ENCODE data around the gene PSMD13.

PSMD13 gene

DNA sequence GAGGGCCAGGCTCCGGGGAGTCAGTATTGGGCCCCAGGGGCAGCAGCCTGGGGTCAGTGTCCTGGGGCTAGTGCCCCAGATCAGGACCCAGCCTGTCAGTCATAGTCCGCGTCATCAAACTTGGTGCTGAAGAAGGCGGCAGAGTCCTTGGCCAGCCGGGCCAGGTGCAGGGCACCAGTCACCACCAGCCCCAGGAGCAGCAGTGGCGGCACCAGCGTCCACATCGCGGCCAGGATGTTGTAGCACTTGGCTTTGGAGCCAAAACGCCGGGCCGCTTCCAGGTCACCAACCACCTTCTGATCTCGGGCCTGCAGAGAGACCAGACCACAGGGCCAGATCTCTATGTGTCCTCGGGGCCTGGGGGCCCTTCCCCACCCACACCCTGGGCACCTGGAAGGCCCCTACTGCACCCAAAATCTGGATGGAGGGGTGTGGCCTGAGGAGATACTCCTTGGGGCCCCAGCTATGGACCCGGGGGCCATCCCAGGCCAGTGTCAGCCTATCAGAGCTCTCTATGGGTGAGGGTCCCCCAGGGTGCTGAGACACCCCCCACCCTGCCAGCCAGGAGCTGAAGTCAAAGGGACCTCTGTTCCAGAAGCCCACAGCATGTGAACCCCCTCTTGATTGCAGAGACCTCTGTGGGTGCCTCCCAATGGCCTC, 61.8 kb downstream of the PSMD13 start:
- DNase-seq (ENCODE audit: low spot score), result no peak

DNA sequence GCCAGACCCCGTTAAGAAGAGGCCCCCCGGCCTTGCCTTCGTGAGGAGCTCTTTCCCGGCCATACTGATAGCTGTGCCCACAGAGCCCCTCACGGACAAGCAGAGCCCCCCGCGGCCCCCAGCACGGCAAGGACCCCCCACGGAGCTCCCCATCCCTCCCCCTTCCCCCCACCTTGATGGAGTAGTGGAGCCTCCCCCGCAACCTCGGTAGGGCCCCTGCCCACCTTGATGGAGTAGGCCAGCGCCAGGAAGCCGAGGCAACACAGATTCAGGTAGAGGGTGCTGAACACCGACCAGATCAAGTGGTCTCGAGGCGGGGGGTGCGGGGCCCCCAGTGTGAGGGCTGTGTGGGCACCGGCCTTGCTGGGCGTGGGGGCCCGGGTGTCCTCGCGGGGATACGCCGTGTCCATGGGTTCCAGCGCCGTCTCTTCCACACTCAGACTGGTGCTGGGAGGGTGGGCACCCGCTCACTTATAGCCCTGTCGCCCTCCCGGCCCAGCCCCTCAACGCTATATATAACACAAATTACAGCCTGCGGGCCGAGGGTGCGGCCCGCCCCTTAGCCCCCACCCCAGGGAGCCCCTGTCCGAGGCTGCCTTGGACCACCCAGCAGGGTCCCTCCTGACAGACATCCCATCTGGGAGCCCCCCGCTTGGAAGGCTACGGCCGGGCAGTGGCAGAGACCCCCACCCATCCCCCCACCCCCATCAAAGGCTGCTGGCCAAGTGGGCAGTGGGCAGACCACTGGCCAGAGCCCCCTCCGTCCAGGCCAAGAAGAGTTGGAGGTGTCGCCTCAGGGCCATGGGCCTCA, 62.5 kb downstream of the PSMD13 start, which contains the start of gene IFITM5:
IFITM5 (minus strand) TSS at position 446 of the 811 bp plus-strand sequence; CDS start at position 410, 36 bp downstream.
- DNase-seq (ENCODE audit: low spot score), result no peak

DNA sequence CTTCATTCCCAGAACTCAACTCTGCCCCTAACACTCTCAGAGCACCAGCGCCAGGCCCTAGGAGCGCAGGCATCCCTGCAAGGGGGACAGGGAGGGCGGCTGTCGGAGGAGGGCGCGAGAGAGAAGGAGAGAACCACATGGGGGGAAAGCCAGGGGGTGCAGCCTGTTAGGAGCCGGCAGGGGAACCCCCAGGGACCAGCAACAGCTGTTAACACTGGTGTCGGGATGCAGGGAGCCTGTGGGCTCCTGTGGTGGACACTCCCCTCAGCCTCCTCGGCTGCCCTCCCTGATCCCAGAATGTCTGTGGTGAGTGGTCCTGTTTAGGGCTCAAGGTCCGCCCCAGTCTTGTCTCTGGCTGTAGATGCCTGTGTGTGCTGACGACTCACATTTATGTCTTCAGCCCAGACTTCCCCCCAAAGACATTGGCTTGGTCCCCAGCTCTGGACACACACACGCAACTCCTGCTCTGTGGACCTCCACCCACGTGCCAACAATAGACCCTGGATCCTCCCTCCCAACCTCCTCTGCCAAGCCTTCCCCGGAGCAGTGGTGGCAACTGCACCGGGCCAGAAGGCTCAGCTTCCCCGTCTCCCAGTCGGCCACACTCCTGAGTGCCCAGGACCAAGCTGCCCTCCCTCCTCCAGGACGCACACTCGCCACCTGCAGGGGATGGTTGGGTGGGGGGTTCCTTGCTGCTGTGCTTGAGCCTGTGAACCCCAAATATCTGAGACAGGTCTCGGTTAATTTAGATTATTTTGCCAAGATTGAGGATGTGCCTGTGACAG, 63.4 kb downstream of the PSMD13 start:
- DNase-seq (ENCODE audit: low spot score), result no peak
